ENCODE measurements around the gene DOCK2.
"Not testable (repeated sequence)": the region's sequence is repeated elsewhere in the genome, so short reads cannot be mapped to it uniquely, and the experiment has no call there.

DOCK2 gene

DNA sequence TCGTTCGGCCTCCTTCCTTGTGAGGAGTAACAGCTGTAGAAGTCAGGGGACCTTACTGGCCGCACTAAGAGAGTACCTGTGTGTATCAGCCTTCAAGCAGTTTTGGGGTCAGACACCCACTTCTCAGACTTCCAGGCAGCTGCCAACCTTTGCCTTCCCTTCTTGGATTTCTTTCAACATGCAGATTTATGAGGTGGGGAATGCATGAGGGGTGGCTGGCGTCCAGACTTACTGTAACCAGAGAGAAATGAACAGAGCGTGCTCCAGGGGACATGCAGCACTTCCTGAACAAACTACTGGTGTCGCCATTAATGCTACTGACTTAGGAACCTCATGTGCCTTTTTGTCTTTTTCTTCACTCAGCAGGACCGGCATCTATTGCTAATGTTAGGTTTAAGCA, 296.5 kb downstream of the DOCK2 start:
- DNase-seq (ENCODE audit: low read depth in 4 of 4, low spot score in 1 of 4), result no peak

GRCh38 chr5:169934990-169935389, 297.9 kb downstream of the DOCK2 start:
- DNase-seq (ENCODE audit: low read depth in 4 of 4, low spot score in 1 of 4), result no peak

DNA sequence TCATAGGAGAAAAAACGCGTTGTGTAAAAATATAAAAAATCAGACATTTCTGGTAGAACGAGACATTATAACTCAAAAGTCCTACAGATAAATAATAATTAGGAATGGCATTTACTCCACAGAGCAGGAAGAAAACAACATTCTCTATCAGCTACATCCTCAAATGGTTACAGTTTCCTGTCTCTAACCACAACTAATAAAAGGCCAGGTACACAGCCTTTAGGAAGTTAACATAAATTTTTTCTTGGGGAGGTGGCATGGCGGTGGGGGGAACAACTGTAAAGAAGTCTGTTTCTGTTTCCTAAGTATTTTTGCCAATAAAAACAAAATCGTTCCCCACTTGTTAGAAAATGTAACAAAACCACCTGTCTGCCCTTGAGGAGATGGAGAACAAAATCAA, 298.7 kb downstream of the DOCK2 start:
- no peak for DNase-seq (ENCODE audit: low read depth in 4 of 4, low spot score in 1 of 4)

DNA sequence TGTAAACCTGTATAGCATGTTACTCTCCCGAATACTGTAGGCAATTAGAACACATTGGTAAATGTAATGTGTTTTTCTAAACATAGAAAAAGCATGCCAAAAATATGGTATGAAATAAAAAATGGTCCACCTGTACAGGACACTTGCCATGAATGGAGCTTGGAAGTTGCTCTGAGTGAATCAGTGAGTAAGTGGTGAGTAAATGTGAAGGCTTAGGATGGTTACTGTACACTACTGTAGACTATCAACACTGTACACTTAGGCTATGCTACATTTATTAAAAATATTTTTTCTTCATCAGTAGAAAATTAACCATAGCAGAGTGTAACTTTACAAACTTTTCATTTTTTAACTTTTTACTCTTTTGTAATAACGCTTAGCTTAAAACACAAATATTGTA, 301.4 kb downstream of the DOCK2 start:
- DNase-seq (ENCODE audit: low read depth in 4 of 4, low spot score in 1 of 4), result no peak

DNA sequence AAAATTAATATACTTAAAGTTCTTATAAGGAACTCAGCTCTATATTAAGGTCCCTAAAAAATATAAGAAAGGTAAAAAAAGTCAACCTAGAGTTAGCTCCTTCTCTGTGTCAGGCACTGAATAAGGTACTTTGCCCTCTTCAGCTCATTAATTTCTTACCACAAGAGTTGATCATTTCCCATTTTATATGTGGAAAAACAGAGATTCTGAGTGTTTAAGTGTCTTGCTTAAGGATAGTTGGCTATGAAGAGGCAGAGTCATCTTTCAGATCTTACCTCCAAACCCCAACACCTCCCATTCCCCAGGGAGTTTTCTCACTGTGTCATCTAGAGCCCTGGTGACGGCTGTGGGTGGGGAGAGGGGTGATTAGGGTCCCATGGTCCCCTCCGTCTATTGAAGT, 302.7 kb downstream of the DOCK2 start:
- DNase-seq (ENCODE audit: low read depth in 4 of 4, low spot score in 1 of 4), result no peak

- no peak for DNase-seq (ENCODE audit: low read depth in 4 of 4, low spot score in 1 of 4)
Observed at GRCh38 chr5:169941542-169941941, 304.5 kb downstream of the DOCK2 start.

DNA sequence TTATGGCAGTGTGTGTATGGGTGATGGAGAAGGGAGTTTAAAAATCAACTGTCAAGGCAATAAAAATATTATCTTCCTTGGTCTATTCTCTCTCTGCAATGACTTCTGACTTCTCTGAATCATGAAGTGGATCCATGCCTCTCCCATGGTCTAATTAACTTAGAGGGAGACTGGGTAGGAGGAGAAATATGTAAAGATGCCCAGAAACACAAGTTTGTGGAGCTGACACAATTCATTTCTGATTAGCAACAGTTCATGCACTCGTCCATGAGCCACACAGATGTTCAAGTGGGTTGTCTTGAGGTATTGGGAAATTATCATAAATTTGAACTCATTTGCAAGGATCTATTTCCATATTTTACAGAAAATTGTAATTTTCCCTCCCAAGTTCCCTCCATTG, 305.1 kb downstream of the DOCK2 start:
- no peak for DNase-seq (ENCODE audit: low read depth in 4 of 4, low spot score in 1 of 4)

GRCh38 chr5:169943026-169943425, 306.0 kb downstream of the DOCK2 start:
- no peak for DNase-seq (ENCODE audit: low read depth in 4 of 4, low spot score in 1 of 4)

- no peak for DNase-seq (ENCODE audit: low read depth in 4 of 4, low spot score in 1 of 4)
Observed at GRCh38 chr5:169944115-169944514, 307.0 kb downstream of the DOCK2 start.

GRCh38 chr5:169944922-169945680, 308.0 kb downstream of the DOCK2 start:
- no peak for DNase-seq (ENCODE audit: low read depth in 4 of 4, low spot score in 1 of 4)

- DNase-seq (ENCODE audit: low read depth in 4 of 4, low spot score in 1 of 4), result no peak
Observed at GRCh38 chr5:169945831-169946261, 308.8 kb downstream of the DOCK2 start.

DNA sequence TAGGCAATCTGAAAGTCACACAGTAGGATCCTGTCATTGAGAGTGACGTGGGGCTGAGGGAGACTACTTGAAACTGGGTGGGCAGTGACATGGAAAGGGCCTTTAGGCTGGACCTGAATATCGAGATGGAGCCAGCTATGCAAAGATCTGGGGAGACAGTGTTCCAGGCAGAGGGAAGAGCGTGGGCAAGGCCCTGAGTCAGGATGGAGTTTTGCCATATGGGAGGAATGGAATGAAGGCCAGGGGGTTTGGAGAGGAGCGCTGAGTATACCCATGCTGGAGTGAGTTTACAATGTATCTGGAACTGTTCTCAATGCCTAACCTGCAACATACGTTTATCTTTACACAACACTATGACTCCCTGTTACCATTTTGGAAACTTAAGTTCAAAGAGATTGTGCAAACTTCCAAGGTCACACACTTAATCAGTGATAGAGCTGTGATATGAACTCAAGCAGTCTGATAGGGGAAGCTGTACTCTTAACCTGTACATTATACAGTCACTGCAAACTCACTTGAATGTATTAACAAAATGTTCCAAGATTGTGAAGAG, 309.7 kb downstream of the DOCK2 start:
- DNase-seq (ENCODE audit: low read depth in 4 of 4, low spot score in 1 of 4), result no peak

GRCh38 chr5:169950333-169950732, 313.3 kb downstream of the DOCK2 start:
- DNase-seq (ENCODE audit: low read depth in 4 of 4, low spot score in 1 of 4), result no peak

GRCh38 chr5:169953196-169953595, 316.1 kb downstream of the DOCK2 start:
- DNase-seq (ENCODE audit: low read depth in 4 of 4, low spot score in 1 of 4), result not testable (repeated sequence)

DNA sequence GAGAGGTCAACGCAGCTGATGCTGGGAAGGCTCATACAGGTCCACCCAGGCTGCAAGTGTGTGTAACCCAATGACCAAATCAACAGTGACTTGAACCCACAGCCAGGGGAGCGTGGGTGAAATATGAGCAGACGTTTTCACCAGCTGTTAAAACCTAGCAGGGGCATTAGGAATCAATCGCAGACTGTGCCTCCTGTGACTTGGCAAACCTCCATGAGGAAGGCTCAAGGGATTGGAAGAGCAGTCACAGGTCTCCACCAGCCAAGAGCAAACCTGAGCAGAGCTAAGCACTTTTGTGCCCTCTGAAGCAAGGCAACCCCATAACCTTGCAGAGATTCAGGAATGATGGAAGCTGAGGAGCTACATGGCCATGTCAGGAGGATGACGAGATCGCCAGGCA, 317.7 kb downstream of the DOCK2 start:
- no peak for DNase-seq (ENCODE audit: low read depth in 4 of 4, low spot score in 1 of 4)

- no peak for DNase-seq (ENCODE audit: low read depth in 4 of 4, low spot score in 1 of 4)
Observed at GRCh38 chr5:169956126-169956525, 319.1 kb downstream of the DOCK2 start.

DNA sequence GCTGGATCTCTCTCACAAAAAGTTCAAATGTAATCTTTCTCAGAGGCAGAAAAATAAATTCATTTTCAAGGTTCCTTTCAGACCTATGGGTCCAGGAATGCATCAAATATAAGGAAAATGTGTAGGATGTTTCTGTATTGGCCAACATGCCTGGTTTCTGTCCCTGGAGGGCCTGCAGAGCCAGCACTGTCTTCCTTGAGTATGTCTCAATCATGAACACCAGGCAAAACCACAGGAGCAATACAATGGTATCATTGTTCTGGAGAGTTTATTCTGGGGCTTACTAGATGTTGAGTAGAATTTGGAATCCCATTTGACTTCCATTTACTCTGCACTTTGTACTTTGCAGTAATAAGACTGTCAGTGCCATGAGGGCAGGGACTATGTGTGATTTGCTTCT, 319.7 kb downstream of the DOCK2 start:
- DNase-seq (ENCODE audit: low read depth in 4 of 4, low spot score in 1 of 4), result no peak

- no peak for DNase-seq (ENCODE audit: low read depth in 4 of 4, low spot score in 1 of 4)
Observed at GRCh38 chr5:169958278-169958677, 321.2 kb downstream of the DOCK2 start.

DNA sequence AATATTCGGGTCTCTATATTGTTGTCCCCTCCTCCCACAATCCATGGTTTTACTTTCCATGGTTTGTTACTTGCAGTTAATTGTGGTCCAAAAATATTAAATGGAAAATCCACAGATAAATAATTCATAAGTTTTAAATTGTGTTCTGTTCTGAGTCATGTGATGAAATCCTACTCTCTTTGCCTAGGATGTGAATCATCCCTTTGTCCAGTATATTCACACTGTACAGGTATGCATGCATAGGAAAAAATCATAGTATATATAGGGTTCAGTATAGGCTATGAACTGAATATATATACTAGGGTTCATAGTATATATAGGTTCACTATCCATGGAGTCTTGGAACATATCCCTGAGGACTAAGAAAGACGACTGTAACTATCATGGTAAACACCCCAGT, 323.6 kb downstream of the DOCK2 start:
- DNase-seq (ENCODE audit: low read depth in 4 of 4, low spot score in 1 of 4), result no peak

DNA sequence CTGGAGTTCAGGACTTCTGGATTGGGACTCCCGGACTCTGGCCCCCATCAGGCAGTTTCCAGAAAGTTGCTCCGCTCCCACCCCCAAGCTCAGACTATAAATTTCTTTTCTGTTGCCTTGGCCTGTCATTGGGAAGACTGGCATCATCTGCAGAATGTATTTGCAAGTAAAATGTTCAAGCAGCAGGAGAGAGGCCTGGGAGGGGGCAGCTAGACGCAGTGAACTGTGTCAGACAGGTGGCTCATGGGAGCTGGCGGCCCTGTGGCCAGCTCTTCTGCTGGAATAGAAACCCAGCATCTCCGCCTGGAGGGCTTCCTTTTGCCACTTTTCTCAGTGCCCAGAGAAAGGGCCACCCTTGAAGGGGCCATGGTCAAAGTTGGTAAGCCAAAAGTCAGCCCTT, 327.2 kb downstream of the DOCK2 start:
- no peak for DNase-seq (ENCODE audit: low read depth in 4 of 4, low spot score in 1 of 4)

DNA sequence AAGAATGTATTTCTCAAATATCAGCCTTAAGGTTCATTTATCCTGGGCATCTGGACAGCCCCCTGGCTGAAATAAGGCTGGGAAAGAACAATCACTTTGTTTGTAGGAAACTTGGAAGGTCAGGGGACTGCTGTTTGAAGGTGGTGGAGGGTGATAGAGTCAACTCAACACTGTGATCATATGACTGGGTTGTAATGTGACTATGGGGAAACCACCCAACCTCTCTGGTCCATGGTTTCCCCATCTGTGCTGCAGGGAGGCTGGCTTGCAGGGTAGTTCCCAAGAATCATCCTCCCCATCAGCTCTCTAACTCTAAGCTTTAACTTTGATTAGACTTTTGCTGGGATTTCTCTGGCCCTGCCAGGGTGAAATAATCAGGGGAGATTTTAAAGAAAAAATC, 333.3 kb downstream of the DOCK2 start:
- DNase-seq (ENCODE audit: low read depth in 4 of 4, low spot score in 1 of 4), result no peak

DNA sequence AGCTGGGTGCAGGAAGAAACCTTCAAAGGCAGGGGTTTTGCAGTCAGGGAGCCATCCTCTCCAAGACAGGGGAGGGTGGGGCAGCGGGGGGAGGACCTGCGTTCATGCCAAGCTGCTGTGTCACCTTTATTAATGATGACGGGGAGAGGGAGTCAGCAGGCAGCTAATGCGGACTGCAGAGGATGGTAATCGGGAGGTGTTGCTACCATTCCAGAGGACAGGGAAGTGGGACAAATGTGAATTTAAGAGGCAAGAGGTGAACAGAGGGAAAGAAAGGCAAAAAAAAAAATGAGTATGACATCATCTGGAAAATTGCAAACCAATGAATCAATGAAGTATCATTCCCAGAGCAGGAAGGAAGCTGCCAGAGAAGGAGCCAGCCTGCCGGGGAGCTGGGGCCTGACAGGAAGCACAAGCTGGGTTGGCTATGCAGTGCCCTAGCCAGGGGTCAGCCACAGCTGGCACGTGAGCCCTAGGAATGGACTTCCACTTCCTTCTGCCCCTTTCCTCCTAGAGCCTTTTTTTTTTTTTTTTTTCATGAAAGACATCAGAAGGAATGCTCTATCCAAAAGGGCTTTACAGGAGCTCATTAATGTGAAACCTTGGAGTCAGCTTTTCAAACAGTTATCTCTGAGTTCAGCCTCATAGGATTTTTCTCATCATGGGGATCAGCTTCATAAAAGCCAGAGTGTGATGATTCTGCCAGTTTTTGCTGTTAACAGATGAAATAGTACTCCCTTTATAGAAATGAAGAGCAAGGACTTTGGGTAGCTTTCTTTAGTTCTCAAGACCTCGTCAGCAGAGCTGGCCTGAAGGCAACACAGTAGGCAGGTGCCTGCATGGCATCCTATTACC, 334.1 kb downstream of the DOCK2 start:
- DNase-seq (ENCODE audit: low read depth in 4 of 4, low spot score in 1 of 4), result no peak

Measured in stimulated activated CD4-positive, alpha-beta T cell treated with anti-CD3 and anti-CD28 coated beads, Interleukin-1b, Interleukin-23, amount 100 ng/mL, for 24 hours (primary cell).